ENCODE data around the gene AOAH. TPM values are rescaled to one million over a fixed set of nuclear protein-coding genes. Genes with fewer than 3 reads are reported as not detected.
"Not testable (repeated sequence)": the region's sequence is repeated elsewhere in the genome, so short reads cannot be mapped to it uniquely, and the experiment has no call there.

AOAH gene
- total and polyA plus RNA-seq, 2 of the 13 experiments (the other 11 are each of a cell fraction or from before 2014, with no cell fraction given): not detected

DNA sequence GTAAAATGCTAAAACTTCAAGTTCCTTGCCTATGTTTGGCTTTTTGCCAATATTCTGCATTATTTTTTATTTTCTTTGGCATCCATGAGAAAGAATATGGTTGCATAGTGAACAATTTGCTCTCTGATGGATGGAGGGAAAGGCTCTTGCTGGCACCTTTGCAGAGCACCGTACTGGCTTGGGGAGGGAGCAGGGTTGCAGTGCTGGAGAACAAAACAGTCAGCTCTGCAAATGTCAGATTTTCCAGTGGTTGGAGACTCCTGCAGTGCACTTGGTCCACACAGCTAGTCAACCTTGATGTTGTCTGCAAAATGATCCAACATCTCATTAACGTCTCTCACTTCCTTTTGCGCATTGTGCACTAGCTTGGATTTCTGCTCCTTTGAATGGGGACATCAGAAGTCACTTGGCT is 233.9 kb downstream of the AOAH start (continued):
- TF ChIP-seq, protein P1, sequence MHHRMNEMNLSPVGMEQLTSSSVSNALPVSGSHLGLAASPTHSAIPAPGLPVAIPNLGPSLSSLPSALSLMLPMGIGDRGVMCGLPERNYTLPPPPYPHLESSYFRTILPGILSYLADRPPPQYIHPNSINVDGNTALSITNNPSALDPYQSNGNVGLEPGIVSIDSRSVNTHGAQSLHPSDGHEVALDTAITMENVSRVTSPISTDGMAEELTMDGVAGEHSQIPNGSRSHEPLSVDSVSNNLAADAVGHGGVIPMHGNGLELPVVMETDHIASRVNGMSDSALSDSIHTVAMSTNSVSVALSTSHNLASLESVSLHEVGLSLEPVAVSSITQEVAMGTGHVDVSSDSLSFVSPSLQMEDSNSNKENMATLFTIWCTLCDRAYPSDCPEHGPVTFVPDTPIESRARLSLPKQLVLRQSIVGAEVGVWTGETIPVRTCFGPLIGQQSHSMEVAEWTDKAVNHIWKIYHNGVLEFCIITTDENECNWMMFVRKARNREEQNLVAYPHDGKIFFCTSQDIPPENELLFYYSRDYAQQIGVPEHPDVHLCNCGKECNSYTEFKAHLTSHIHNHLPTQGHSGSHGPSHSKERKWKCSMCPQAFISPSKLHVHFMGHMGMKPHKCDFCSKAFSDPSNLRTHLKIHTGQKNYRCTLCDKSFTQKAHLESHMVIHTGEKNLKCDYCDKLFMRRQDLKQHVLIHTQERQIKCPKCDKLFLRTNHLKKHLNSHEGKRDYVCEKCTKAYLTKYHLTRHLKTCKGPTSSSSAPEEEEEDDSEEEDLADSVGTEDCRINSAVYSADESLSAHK (CRISPR knock-in tag; IDR thresholded peaks at IDR 0.05; ENCODE audit: borderline replicate concordance): no peak
- TF ChIP-seq, protein P2, sequence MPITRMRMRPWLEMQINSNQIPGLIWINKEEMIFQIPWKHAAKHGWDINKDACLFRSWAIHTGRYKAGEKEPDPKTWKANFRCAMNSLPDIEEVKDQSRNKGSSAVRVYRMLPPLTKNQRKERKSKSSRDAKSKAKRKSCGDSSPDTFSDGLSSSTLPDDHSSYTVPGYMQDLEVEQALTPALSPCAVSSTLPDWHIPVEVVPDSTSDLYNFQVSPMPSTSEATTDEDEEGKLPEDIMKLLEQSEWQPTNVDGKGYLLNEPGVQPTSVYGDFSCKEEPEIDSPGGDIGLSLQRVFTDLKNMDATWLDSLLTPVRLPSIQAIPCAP (CRISPR knock-in tag; IDR thresholded peaks at IDR 0.05; ENCODE audit: low read depth): no peak
- TF ChIP-seq, protein P3, sequence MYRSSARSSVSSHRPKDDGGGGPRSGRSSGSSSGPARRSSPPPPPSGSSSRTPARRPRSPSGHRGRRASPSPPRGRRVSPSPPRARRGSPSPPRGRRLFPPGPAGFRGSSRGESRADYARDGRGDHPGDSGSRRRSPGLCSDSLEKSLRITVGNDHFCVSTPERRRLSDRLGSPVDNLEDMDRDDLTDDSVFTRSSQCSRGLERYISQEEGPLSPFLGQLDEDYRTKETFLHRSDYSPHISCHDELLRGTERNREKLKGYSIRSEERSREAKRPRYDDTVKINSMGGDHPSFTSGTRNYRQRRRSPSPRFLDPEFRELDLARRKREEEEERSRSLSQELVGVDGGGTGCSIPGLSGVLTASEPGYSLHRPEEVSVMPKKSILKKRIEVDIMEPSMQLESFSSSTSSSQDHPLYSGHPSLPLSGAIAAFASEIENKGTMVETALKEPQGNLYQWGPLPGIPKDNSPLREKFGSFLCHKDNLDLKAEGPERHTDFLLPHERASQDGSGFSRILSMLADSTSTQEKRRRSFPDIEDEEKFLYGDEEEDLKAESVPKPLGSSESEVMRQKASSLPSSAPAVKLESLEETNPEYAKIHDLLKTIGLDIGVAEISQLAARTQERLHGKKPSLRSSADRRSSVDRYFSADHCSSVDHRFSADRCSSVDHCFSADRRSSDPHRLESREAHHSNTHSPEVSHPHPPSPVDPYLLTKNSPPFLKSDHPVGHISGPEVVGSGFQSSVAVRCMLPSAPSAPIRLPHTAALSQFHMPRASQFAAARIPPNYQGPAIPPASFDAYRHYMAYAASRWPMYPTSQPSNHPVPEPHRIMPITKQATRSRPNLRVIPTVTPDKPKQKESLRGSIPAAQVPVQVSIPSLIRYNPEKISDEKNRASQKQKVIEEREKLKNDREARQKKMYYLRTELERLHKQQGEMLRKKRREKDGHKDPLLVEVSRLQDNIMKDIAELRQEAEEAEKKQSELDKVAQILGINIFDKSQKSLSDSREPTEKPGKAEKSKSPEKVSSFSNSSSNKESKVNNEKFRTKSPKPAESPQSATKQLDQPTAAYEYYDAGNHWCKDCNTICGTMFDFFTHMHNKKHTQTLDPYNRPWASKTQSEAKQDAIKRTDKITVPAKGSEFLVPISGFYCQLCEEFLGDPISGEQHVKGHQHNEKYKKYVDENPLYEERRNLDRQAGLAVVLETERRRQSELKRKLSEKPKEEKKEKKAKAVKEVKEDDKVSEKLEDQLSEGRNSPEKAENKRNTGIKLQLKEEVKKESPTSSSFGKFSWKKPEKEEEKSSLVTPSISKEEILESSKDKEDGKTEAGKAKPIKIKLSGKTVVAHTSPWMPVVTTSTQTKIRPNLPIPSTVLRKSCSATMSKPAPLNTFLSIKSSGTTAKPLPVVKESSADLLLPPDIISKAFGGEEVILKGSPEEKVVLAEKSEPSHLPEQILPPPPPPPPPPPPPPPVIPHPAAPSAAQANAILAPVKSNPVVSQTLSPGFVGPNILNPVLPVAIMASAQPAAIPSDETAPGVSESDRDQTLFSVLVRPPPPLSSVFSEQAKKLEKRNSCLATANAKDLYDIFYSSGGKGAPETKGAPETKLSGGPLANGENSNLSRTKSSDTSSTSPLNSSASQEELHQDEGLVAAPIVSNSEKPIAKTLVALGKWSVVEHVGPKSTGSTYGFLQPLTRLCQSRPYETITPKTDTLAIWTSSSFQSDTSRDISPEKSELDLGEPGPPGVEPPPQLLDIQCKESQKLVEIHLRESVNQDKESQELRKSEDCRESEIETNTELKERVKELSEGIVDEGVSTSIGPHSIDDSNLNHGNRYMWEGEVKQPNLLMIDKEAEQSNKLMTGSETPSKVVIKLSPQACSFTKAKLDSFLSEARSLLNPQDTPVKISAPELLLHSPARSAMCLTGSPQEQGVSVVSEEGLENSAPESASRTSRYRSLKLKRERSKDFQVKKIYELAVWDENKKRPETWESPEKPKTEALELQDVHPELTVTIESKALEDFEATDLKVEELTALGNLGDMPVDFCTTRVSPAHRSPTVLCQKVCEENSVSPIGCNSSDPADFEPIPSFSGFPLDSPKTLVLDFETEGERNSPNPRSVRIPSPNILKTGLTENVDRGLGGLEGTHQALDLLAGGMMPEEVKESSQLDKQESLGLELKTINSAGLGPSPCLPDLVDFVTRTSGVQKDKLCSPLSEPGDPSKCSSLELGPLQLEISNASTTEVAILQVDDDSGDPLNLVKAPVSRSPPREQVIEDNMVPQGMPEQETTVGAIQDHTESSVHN (CRISPR knock-in tag; IDR thresholded peaks at IDR 0.05): no peak
- TF ChIP-seq RFXAP (CRISPR knock-in tag; IDR thresholded peaks at IDR 0.05; ENCODE audit: borderline replicate concordance): no peak

DNA sequence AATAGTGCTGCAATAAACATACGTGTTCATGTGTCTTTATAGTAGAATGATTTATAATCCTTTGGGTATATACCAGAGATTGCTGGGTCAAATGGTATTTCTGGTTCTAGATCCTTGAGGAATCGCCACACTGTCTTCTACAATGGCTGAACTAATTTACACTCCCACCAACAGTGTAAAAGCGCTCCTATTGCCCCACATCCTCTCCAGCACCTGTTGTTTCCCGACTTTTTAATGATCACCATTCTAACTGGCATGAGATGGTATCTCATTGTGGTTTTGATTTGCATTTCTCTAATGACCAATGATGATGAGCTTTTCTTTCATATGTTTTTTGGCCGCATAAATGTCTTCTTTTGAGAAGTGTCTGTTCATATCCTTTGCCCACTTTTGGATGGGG is 235.6 kb downstream of the AOAH start:
- H4K20me1 ChIP-seq (ENCODE audit: insufficient read depth, low read length); ATAC-seq; H3K27ac ChIP-seq (ENCODE audit: extremely low read length, insufficient read depth, low read length); H3K9me3 ChIP-seq (ENCODE audit: low read length); H3K9ac ChIP-seq (ENCODE audit: insufficient read depth, low read depth, low read length); H2AFZ ChIP-seq (ENCODE audit: low read length); POLR2A ChIA-PET; FAIRE-seq; H3K79me2 ChIP-seq (ENCODE audit: insufficient read depth, low read length); H3K27me3 ChIP-seq (ENCODE audit: control insufficient read depth in 1 of 2, insufficient read depth in 2 of 2, low read length in 2 of 2); BruUV-seq (replicated peaks); DNase-seq (ENCODE audit: low spot score); H3K4me3 ChIP-seq (replicated peaks in 1 of 3; ENCODE audit: insufficient read depth in 1 of 3, low read depth in 2 of 3, low read length in 3 of 3); H3K4me1 ChIP-seq (ENCODE audit: insufficient read depth, low read length); H3K36me3 ChIP-seq (replicated peaks in 1 of 2; ENCODE audit: control insufficient read depth in 1 of 2, insufficient read depth in 2 of 2, low read length in 2 of 2); H3K4me2 ChIP-seq (ENCODE audit: low read depth, low read length): not testable (repeated sequence)
- in situ Hi-C loops (cut with HindIII; ENCODE audit: extremely low pct_ligation_motif_present, low pct_unique_long_range_greater_than_20kb) (loop anchor here (5.0 kb wide), 2 partner anchors 184 to 714 kb away; no protein-coding TSS in a partner anchor), intact Hi-C loops (cut with micrococcal nuclease; ENCODE audit: unreplicated experiment) (loop anchor here (5.0 kb wide), 1 partner anchor 484 kb away; no protein-coding TSS in a partner anchor)
- 48% methylated on average over 5 of the region's 5 CpGs for WGBS (ENCODE audit: low lambda C conversion rate)
- CTCF ChIA-PET (ENCODE audit: low intra/inter-chr PET ratio, low total read pairs): interaction anchor here (1.4 to 3.0 kb wide), 3 partner anchors 182 to 711 kb away, joined by 9 to 51 read pairs (median 11); no protein-coding TSS in a partner anchor

Measured in HepG2 (cell line).